ENCODE measurements around the gene ANKRD11. TPM values are rescaled to one million over a fixed set of nuclear protein-coding genes. Genes with fewer than 3 reads are reported as not detected.

Gene ANKRD11
- total RNA-seq, 4 donors from 2014 or later, result 75.6 to 183 (median 108) TPM

DNA sequence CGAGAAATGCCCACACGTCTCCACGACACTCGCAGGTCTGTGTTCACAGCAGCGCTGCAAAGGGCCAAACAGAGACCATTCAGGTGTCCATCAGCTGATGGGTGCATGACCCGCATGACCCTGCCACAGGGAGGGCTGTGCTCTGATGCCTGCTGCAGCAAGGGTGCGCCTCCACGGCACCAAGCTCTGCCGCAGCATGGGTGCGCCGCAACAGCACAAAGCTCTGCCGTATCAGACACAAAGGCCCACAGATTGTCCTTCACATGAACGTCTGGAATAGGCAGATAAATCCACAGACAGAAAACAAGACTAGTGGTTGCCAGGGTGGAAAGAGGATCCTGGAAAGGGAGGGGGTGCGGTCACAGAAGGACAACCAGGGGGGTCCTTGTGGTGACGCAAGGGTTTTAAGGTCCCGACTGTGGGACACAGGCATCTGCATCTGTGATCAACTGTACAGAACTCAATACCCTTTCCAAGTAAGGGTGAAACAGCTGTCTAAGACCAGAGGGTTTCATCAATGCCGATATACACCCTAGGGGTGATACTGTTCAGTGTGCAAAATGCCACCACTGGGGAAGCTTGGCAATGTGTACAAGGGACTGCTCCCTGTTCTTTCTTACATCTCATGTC is 121.0 kb downstream of the ANKRD11 start:
- intact Hi-C loops (cut with DNase I; ENCODE audit: low total_unique reads), result no loop called here
- H3K4me3 ChIP-seq (ENCODE audit: low read depth, poor library complexity, severe bottlenecking), result no peak overlapping the region
- 78 to 80% methylated on average over 17 of the region's 17 CpGs for WGBS, 2 donors
- TF ChIP-seq, protein P1, sequence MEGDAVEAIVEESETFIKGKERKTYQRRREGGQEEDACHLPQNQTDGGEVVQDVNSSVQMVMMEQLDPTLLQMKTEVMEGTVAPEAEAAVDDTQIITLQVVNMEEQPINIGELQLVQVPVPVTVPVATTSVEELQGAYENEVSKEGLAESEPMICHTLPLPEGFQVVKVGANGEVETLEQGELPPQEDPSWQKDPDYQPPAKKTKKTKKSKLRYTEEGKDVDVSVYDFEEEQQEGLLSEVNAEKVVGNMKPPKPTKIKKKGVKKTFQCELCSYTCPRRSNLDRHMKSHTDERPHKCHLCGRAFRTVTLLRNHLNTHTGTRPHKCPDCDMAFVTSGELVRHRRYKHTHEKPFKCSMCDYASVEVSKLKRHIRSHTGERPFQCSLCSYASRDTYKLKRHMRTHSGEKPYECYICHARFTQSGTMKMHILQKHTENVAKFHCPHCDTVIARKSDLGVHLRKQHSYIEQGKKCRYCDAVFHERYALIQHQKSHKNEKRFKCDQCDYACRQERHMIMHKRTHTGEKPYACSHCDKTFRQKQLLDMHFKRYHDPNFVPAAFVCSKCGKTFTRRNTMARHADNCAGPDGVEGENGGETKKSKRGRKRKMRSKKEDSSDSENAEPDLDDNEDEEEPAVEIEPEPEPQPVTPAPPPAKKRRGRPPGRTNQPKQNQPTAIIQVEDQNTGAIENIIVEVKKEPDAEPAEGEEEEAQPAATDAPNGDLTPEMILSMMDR (IDR thresholded peaks at IDR 0.05), result no peak
- TF ChIP-seq POLR2A (IDR thresholded peaks at IDR 0.05), result no peak
- DNase-seq (ENCODE audit: low spot score in 2 of 2), result no peak

DNA sequence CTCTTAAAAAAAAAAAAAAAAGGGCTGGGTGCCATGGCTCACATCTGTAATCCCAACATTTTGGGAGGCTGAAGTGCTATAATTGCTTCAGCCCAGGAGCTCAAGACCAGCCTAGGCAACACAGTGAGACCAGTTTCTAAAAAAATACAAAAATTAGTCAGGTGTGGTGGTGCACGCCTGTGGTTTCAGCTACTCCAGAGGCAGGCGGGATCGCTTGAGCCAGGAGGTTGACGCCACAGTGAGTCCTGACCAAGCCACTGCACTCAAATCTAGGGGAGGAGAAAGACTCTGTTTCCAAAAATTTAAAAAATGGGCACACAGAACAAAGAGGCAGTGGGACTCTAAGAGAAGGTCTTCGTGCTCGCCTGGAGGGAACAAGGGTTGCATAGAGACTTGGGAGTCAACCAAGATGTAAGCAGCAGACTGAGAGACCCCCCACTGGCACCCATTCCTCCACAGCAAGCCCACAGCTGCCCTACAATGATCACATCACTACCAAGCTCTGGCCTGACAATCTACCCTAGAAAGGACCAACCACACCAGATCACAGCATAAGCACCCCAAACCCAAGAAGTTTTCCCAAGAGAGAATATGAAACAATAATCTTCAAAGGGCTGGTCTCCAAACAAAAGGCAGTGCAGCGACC is 121.6 kb downstream of the ANKRD11 start:
- TF ChIP-seq, protein P1 (IDR thresholded peaks at IDR 0.05), result no peak
- no peak for TF ChIP-seq POLR2A (IDR thresholded peaks at IDR 0.05)
- WGBS, 2 donors, result 81 to 83% methylated on average over 7 of the region's 7 CpGs
- intact Hi-C loops (cut with DNase I; ENCODE audit: low total_unique reads), result no loop called here
- H3K4me3 ChIP-seq (ENCODE audit: low read depth, poor library complexity, severe bottlenecking), result no peak overlapping the region
- DNase-seq (ENCODE audit: low spot score in 2 of 2), result no peak

DNA sequence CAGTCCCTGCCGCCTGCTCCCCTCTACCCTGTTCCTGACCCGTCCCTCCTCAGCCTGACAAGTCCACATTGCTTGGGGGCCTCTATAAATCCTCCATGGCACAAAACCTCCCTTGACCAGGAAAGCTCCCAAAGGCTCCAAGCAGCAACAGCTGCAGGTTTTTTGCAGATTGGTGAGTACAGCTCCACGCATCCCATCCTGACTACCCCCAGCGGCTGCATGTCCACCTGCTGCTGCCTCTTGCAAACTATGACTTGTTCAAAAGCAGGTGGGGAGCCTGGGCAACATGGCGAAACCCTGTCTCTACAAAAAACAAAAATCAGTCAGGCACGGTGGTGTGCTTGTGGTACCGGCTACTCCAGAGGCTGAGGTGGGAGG is 122.8 kb downstream of the ANKRD11 start:
- no peak for TF ChIP-seq POLR2A (IDR thresholded peaks at IDR 0.05)
- TF ChIP-seq, protein P1 (IDR thresholded peaks at IDR 0.05), result no peak
- DNase-seq (ENCODE audit: low spot score in 2 of 2), result no peak
- H3K4me3 ChIP-seq (ENCODE audit: low read depth, poor library complexity, severe bottlenecking), result no peak overlapping the region
- WGBS, 2 donors, result 95 to 97% methylated on average over 7 of the region's 7 CpGs
- intact Hi-C loops (cut with DNase I; ENCODE audit: low total_unique reads), result no loop called here

DNA sequence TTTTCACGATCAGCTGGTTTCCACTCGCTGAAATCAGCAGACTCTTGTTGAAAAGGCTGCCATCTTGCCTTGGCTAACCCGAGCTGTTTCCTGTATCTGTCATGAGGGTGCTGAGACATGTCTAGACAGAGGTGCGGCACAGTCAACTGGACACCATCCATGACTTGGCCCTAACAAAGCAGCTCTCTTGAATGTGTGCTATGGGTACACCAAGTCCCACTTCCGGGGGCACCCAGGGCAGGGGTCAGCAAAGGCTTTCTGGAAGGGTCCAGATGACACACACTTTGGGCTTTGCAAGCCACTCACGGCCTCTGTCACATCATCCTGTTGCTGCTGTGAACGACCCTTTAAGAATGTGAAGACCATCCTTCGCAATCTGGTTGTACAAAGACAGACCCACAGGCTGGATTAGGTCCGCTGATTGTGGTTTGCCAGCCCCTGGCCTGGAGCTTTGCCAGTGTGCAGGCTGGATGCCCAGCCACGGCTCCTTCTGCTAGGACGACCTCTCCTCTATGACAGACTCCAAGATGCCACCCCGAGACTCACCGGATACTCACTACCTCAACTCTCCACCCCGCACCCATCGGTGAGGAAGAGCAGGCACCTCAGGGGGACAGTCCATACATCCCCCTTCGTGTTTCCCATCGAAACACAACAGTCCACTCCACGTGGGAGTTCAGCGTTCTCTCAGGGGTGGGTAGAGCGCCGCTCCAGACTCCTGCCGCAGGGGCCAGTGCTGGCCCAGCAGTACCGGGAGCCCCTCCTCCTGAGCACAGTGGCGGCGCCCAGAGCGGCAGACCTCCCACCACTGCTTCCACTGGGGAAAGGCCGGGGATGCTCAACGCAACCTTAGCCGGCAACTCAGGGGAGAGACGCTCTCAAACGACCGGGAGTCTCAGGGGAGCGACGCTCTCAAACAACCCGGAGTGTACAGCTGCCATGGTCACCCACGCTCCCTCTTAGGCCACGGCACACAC is 123.5 kb downstream of the ANKRD11 start:
- TF ChIP-seq POLR2A (IDR thresholded peaks at IDR 0.05), result no peak
- TF ChIP-seq, protein P1 (IDR thresholded peaks at IDR 0.05), result no peak
- DNase-seq (ENCODE audit: low spot score in 2 of 2), result peak in 1 of 2 donors; percentile 75
- H3K4me3 ChIP-seq (ENCODE audit: low read depth, poor library complexity, severe bottlenecking), result no peak overlapping the region
- intact Hi-C loops (cut with DNase I; ENCODE audit: low total_unique reads), result no loop called here
- 81 to 88% methylated on average over 34 to 37 of the region's 37 CpGs for WGBS, 2 donors

DNA sequence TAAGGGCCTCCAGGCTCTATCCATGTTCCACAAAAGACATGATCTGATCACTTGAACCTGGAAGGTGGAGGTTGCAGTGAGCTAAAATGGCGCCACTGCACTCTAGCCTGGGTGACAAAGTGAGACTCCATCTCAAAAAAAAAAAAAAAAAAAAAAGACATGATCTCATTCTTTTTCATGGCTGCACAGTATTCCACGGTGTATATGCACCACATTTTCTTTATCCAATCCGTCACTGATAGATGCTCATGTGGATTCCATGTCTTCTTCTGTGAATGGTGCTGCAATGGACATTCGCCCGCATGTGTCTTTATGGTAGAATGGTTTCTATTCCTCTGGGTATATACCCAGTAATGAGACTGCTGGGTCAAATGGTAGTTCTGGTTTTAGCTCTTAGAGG is 124.4 kb downstream of the ANKRD11 start:
- no peak overlapping the region for H3K4me3 ChIP-seq (ENCODE audit: low read depth, poor library complexity, severe bottlenecking)
- DNase-seq (ENCODE audit: low spot score in 2 of 2), result no peak
- 98 to 99% methylated on average over 5 of the region's 5 CpGs for WGBS, 2 donors
- TF ChIP-seq POLR2A (IDR thresholded peaks at IDR 0.05), result no peak
- TF ChIP-seq, protein P1 (IDR thresholded peaks at IDR 0.05), result no peak
- intact Hi-C loops (cut with DNase I; ENCODE audit: low total_unique reads), result no loop called here
